Lower leg skin (tissue), 4 donors: ENCODE data around the gene SLITRK5. TPM values are rescaled to one million over a fixed set of nuclear protein-coding genes. Genes with fewer than 3 reads are reported as not detected.
A peak's percentile ranks its signal among the peaks of the same experiment; 100 is the strongest.

Experiments
- DNase-seq, 2 donors: peaks; one replicate each; pipeline ENCODE4 v3.0.0-alpha.2; 2019; ENCODE audit warnings: low spot score in 2 of 2
- H3K4me3 ChIP-seq: fragments of 200-600 bp; sonication (generic); 2 replicates; pipeline ENCODE4 v1.5.1; 2017; ENCODE audit warnings: mild to moderate bottlenecking, low read depth; ENCODE audit not compliant: poor library complexity, severe bottlenecking
- POLR2A ChIP-seq, 2 donors: fragments of 450-650 bp; IDR thresholded peaks; one replicate each; pipeline ENCODE4 v1.6.1; 2016 to 2017; ENCODE audit warnings: antibody characterized with exemption in 2 of 2, mild to moderate bottlenecking in 1 of 2, moderate library complexity in 1 of 2
- WGBS, 2 donors: methylation state at CpG; one replicate each; pipeline ENCODE4 v1.1.5; 2018; 5-methylcytosine and 5-hydroxymethylcytosine counted together
- intact Hi-C: fragments of 100-400 bp; cut with DNase I; formaldehyde crosslinking; loops from one replicate; pipeline ENCODE4 v1.15.0; 2023; ENCODE audit warnings: low total_unique reads
- total RNA-seq, 4 donors: library from RNA; depleted of rRNA; stranded (reverse); fragments of >200 nt; gene quantifications; one replicate each; pipeline ENCODE4 v1.1.0, GENCODE V29; 2016
- TF ChIP-seq, protein P1 (sequence below), 3 donors: fragments of 450-650 bp; IDR thresholded peaks; one replicate each; pipeline ENCODE4 v1.5.1; 2016; ENCODE audit warnings: antibody characterized with exemption in 3 of 3, mild to moderate bottlenecking in 3 of 3, moderate library complexity in 2 of 3

The SLITRK5 gene
- total RNA-seq, 4 donors from 2014 or later = 0.11 to 0.44 (median 0.25) TPM

DNA sequence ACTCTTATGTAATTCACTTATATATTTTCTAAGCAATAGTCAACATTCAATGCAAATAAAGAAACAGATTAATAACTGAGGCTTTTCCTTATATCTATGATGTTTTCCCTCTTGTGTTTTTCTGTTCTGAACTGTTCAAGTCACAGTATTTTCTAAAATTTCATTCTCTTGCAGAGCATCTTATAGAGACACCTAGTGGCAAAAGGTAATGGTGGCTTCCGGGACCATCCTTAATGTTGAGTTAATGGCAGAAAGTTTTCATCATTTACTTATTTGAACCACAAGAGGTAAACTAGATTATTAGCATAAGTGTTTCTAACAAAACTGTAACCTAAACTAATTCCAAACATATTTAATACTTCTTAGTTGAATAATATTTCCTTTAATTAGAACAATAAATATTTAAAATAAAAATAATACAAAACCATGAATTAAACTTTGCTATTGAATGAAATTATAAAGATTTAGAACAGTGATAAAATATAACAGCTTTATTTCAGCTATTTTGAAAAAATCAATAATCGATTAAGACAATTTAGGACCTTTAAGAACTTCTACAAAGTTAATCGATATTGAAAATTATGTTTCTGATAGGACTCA is 1.7 kb upstream of the SLITRK5 start:
- TF ChIP-seq, protein P1, sequence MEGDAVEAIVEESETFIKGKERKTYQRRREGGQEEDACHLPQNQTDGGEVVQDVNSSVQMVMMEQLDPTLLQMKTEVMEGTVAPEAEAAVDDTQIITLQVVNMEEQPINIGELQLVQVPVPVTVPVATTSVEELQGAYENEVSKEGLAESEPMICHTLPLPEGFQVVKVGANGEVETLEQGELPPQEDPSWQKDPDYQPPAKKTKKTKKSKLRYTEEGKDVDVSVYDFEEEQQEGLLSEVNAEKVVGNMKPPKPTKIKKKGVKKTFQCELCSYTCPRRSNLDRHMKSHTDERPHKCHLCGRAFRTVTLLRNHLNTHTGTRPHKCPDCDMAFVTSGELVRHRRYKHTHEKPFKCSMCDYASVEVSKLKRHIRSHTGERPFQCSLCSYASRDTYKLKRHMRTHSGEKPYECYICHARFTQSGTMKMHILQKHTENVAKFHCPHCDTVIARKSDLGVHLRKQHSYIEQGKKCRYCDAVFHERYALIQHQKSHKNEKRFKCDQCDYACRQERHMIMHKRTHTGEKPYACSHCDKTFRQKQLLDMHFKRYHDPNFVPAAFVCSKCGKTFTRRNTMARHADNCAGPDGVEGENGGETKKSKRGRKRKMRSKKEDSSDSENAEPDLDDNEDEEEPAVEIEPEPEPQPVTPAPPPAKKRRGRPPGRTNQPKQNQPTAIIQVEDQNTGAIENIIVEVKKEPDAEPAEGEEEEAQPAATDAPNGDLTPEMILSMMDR (IDR thresholded peaks at IDR 0.05) = no peak
- no peak for TF ChIP-seq POLR2A (IDR thresholded peaks at IDR 0.05)
- DNase-seq = no peak
- intact Hi-C loops = no loop called here
- WGBS, 2 donors = 36 to 43% methylated on average over 3 of the region's 3 CpGs
- no peak overlapping the region for H3K4me3 ChIP-seq

DNA sequence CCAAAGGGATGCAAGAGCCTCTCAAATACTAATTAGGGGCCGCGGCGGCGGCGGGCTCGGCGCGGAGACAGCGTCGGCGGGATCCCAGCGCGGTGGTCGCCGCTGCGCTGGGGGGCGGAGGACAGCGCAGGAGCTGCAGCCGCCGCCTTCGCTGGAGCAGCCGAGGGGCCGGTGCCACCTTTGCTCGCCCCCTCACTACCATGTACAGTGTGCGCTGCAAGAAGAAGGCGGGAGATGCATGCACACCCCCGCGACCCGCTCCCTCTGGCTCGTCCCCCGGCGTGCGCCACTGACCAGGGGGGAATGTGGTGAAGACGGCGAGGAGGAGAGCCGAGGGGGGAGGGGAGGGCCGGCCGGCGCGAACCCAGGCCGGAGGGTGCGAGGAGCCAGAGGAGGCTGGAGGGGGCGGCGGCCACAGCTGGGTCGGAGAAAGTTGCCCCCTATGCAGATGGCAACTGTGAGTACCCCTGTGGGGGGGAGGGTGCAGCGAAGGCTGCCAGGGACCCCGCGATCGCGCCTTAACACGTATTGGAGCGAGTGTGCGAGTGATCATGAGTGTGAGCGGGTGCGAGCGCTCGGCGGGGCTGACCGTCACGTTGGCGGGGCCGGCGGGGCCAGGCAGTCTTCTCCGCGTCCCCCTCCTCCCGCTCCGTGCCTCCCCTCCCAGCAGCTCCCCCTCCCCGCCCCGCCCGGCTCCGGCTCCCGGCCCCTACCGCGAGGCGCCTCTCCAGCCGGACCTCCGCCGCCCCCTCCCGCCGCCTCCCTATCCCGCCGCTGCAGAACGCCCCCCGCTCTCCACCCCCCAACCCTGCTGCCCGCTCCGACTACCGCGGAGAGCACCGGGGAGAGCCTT is 808 bp downstream of the SLITRK5 start:
- WGBS, 2 donors = 0% methylated on average over 51 to 63 of the region's 89 CpGs
- intact Hi-C loops = no loop called here
- TF ChIP-seq POLR2A (IDR thresholded peaks at IDR 0.05) = no peak
- TF ChIP-seq, protein P1 (IDR thresholded peaks at IDR 0.05) = no peak
- peak overlapping the region; percentile 16 for H3K4me3 ChIP-seq
- peak in 1 of 2 donors; percentile 82 for DNase-seq

DNA sequence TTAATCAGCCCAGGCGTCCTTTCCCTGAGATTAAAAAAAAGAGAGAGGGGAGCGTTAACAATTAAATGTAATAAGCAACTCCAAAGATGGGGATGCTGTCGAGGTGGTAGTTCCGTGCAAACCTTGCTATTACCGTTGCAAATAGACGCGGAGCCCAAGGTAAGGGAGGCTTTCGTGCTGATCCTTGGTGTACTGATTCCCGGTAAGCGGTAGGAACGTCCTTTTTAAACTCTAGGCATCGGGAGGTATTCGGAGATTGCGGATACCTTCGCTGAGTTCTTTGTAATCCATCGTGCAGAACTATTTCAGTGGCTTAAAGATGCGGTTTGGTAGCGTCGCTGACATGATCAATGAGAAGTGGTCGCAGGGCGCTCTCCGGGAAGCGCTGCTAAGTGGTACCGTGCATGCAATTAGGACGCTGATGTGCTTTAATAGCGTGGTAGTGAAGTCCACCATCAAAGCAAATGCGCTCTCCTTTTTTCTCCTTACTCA is 3.1 kb downstream of the SLITRK5 start:
- no peak overlapping the region for H3K4me3 ChIP-seq
- TF ChIP-seq, protein P1 (IDR thresholded peaks at IDR 0.05) = no peak
- no peak for TF ChIP-seq POLR2A (IDR thresholded peaks at IDR 0.05)
- 5 to 11% methylated on average over 27 of the region's 27 CpGs for WGBS, 2 donors
- DNase-seq = no peak
- intact Hi-C loops = no loop called here

DNA sequence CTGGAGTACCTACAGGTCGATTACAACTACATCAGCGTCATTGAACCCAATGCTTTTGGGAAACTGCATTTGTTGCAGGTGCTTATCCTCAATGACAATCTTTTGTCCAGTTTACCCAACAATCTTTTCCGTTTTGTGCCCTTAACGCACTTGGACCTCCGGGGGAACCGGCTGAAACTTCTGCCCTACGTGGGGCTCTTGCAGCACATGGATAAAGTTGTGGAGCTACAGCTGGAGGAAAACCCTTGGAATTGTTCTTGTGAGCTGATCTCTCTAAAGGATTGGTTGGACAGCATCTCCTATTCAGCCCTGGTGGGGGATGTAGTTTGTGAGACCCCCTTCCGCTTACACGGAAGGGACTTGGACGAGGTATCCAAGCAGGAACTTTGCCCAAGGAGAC is 4.7 kb downstream of the SLITRK5 start:
- 83 to 88% methylated on average over 10 of the region's 10 CpGs for WGBS, 2 donors
- intact Hi-C loops = no loop called here
- H3K4me3 ChIP-seq = no peak overlapping the region
- TF ChIP-seq, protein P1 (IDR thresholded peaks at IDR 0.05) = no peak
- no peak for DNase-seq

DNA sequence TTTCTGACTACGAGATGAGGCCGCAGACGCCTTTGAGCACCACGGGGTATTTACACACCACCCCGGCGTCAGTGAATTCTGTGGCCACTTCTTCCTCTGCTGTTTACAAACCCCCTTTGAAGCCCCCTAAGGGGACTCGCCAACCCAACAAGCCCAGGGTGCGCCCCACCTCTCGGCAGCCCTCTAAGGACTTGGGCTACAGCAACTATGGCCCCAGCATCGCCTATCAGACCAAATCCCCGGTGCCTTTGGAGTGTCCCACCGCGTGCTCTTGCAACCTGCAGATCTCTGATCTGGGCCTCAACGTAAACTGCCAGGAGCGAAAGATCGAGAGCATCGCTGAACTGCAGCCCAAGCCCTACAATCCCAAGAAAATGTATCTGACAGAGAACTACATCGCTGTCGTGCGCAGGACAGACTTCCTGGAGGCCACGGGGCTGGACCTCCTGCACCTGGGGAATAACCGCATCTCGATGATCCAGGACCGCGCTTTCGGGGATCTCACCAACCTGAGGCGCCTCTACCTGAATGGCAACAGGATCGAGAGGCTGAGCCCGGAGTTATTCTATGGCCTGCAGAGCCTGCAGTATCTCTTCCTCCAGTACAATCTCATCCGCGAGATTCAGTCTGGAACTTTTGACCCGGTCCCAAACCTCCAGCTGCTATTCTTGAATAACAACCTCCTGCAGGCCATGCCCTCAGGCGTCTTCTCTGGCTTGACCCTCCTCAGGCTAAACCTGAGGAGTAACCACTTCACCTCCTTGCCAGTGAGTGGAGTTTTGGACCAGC is 5.3 kb downstream of the SLITRK5 start:
- intact Hi-C loops = no loop called here
- DNase-seq = no peak
- WGBS, 2 donors = 84 to 85% methylated on average over 33 of the region's 33 CpGs
- TF ChIP-seq, protein P1 (IDR thresholded peaks at IDR 0.05) = no peak
- no peak for TF ChIP-seq POLR2A (IDR thresholded peaks at IDR 0.05)
- H3K4me3 ChIP-seq = no peak overlapping the region
